Subcutaneous adipose tissue (tissue), 4 donors: ENCODE measurements around the gene GCH1. TPM values are rescaled to one million over a fixed set of nuclear protein-coding genes. Genes with fewer than 3 reads are reported as not detected.

Experiments used
- CTCF ChIP-seq: fragments of 450-650 bp; IDR thresholded peaks from one replicate; pipeline ENCODE4 v1.5.1; 2016; ENCODE audit warnings: low read depth, mild to moderate bottlenecking, control low read depth, antibody characterized with exemption, moderate library complexity
- total RNA-seq, 4 donors: library from RNA; depleted of rRNA; stranded (reverse); fragments of >200 nt; gene quantifications; one replicate each; pipeline ENCODE4 v1.1.0, GENCODE V29; 2016

GCH1 gene
- total RNA-seq, 4 donors from 2014 or later = 2.6 to 7.6 (median 4.9) TPM

GRCh38 chr14:54935100-54935499 lies 32.5 kb upstream of the GCH1 start:
- TF ChIP-seq CTCF = no peak

DNA sequence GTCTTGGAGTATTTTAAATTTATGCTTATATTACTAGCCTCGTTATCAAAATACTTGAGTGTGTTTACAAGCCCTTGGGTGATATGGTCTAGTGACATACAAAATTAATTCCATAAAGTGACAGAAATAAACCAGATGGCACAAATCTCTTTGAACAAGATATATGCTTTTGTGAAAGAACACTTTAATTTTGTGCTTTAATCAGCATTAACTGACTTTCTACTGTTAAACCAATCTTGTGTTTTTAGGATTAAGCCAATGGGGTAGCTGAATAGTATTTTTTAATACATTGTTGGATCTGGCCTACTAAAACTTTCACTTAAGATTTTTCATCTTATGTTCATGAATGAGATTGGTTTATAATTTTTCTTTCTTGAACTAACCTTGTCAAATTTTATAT lies 30.4 kb upstream of the GCH1 start:
- TF ChIP-seq CTCF = no peak

DNA sequence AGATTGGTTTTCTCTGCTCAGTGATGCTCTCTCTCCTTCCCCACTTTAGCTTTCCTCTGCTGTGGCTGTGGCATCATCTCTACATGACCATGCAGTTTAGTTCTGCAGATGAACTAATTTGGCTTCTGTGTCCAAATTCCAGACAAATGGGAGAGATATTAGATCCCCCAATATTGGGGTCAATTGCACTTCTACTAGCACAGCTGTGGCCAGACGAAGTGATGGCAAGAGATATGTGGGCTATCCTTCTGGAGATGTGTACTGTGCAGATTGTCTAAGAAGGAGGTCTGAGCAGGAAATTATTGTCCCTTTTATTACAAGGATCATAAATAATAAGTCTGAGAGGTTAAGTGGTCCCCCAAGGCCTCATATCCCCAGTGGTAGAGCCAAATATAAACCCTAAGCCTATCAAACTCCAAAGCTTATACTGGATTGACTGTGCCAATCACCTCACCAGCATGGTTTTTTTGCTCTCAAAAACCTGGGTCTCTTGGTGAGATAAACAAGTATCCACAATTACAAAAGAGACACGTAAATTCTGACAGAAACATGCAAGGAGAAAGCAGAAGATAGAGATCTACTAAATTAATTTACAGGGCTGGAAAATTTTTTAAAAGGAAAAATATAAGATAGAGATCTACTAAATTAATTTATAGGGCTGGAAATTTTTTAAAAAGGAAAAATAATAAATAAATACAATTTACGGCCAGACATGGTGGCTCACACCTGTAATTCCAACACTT lies 29.1 kb upstream of the GCH1 start:
- TF ChIP-seq CTCF = no peak

DNA sequence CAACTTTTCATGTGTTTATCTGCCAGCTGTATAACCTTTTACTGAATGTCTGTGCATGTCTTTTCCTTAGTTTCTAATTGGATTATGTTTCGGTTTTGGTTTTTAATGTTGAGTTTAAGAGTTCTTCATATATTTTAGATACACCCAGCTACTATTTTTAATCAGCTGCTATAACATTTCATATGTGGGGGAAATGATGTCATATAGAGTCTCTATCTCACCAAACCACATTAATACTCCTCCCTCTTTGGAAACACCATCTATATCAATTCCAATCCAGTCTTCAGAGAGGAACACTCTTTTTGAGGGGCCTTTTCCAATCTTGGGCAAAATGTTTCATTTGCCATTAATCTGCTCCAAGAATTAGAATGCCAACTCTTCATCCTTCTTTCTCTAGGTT lies 28.5 kb upstream of the GCH1 start:
- no peak for TF ChIP-seq CTCF

DNA sequence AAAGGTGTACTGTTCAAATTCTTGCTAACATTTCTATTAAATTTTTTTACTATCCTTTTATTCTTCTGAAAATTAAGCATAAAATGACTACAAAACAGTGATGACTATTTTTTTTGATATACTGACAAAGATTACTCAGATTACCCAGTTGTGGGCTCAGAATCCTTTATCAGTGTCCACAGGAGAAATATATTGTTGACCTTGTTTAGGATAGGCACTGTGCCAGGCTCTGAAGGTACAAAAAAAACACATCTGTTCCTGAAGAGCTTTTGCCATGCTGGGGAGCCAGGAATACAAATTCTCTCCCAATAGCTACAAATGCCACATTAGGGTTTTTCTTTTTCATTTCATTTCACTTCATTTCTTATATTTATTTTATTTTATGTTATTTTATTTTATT lies 26.9 kb upstream of the GCH1 start:
- no peak for TF ChIP-seq CTCF

DNA sequence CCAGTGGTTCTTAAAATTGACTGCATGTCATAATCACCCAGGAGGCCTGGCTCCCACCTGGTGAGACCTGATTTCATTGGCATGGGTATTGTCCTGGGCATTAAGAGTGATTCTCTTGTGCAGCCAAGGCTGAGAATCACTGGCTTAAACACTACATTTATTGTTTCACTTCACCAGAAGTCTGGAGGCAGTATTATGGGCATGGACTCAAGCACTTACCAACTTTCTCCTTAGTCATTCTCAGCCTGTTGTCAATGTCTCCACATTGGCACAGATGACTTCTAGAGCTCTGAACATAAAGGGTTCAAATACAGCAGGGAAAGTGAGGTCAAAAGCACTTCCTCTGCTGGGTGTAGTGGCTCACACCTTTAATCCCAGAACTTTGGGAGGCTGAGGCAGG lies 25.6 kb upstream of the GCH1 start:
- no peak for TF ChIP-seq CTCF

DNA sequence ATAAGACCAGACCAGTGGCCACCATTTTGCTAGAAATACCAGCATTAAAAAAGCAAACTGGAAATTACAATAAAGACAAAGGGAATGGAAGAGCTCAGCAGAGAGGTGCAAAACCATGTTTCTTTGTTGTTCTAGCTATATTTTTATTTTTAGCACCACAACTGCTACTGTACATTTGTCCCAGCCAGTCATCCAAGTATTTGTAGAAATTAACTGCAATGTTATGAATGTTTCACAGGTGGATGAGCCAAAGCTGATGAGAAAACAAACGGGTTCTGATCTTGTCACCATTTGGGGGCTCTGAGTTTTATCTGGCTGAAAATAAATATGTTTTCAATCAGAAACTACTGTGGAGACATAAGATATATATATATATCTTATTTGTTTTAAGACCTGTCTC lies 24.9 kb upstream of the GCH1 start:
- TF ChIP-seq CTCF = no peak
